Measurements from ENCODE around the gene ELOB. TPM values are rescaled to one million over a fixed set of nuclear protein-coding genes. Genes with fewer than 3 reads are reported as not detected.

The ELOB gene
- total RNA-seq, 1 donor from 2014 or later: 117 TPM

DNA sequence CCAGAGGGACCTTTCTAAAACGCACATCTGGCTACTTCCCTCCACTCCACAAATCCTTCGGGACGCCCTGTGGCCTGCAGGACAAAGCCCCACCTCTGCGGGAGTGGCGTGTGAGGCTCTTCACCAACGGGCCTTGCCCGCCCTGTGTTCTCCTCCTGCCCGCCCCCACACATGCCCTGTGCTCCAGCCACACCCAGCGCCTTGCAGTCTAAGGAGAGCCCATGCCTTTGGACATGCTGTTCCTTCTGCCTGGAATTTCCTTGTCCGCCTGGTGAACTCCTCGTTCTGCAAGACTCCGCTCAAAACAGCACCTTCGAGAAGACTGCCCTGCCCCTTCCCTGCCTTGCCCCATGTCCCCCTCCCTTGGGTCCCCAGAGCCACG lies 7.4 kb downstream of the ELOB start:
- ATAC-seq (peak; percentile 8), DNase-seq (ENCODE audit: low spot score) (no peak)

DNA sequence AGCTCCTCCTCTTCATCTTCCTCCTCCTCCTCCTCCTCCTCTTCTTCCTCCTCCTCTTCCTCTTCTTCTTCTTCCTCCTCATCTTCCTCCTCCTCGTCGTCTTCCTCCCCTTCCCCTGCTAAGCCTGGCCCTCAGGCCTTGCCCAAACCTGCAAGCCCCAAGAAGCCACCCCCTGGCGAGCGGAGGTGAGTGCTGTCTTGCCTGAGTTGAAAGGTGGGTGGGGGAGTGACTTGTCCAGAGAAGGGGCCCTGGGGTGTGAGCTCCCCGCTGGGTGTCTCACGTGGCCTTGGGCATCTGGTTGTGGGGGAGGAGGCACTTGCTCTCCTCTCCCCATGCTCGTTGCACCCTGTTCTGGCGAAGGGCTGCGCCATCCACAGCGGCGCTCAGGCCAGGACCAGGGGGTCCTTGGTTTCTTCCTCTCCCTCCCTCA lies 8.0 kb downstream of the ELOB start:
- no peak for DNase-seq (ENCODE audit: low spot score)
- no peak for ATAC-seq

- ATAC-seq (no peak), DNase-seq (ENCODE audit: low spot score) (no peak)
These were observed 8.5 kb downstream of the ELOB start for GRCh38 chr16:2768403-2769089.

DNA sequence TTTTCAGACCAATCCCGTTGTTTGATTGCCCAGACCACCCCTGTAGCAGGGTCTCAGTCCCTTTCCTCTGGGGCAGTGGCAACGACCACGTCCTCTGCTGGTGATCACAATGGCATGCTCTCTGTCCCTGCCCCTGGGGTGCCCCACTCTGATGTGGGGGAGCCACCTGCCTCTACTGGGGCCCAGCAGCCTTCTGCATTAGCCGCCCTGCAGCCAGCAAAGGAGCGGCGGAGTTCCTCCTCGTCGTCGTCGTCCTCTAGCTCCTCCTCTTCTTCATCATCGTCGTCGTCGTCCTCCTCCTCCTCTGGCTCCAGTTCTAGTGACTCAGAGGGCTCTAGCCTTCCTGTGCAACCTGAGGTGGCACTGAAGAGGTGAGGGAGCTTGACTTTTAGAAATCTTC lies 9.2 kb downstream of the ELOB start:
- DNase-seq (ENCODE audit: low spot score) (no peak), ATAC-seq (no peak)

GRCh38 chr16:2767140-2767731 lies 9.8 kb downstream of the ELOB start:
- DNase-seq (ENCODE audit: low spot score): no peak
- ATAC-seq: no peak

DNA sequence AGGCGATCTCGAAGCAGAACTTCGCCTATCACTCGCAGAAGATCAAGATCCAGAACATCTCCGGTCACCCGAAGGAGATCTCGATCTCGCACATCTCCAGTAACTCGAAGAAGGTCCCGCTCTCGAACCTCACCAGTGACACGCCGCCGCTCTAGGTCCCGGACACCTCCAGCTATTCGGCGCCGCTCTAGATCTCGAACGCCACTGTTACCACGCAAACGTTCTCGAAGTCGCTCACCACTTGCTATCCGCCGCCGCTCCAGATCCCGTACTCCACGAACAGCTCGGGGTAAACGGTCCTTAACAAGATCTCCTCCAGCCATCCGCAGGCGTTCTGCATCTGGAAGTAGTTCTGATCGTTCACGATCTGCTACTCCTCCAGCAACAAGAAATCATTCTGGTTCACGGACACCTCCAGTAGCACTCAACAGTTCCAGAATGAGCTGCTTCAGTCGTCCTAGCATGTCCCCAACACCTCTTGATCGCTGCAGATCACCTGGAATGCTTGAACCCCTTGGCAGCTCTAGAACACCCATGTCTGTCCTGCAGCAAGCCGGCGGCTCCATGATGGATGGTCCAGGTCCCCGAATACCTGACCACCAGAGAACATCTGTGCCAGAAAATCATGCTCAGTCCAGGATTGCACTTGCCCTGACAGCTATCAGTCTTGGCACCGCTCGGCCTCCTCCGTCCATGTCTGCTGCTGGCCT lies 10.5 kb downstream of the ELOB start:
- ATAC-seq: no peak
- DNase-seq (ENCODE audit: low spot score): no peak

GRCh38 chr16:2765462-2766404 lies 11.3 kb downstream of the ELOB start:
- ATAC-seq: no peak

DNA sequence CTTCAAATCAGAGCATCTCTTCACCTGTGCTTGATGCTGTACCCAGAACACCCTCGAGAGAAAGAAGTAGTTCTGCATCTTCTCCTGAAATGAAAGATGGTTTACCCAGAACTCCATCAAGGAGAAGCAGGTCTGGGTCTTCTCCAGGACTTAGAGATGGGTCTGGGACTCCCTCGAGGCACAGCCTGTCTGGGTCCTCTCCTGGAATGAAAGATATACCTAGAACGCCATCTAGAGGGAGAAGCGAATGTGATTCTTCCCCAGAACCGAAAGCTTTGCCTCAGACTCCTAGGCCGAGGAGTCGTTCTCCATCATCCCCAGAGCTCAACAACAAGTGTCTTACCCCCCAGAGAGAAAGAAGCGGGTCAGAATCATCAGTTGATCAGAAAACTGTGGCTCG lies 12.4 kb downstream of the ELOB start:
- DNase-seq (ENCODE audit: low spot score) (no peak), ATAC-seq (no peak)

More at GRCh38 chr16:2765462-2766404, 11.3 kb downstream of the ELOB start:
- DNase-seq (ENCODE audit: low spot score): no peak

GRCh38 chr16:2763173-2763572 lies 13.9 kb downstream of the ELOB start:
- DNase-seq (ENCODE audit: low spot score): no peak
- ATAC-seq: peak; percentile 69

GRCh38 chr16:2762711-2763110 lies 14.4 kb downstream of the ELOB start:
- DNase-seq (ENCODE audit: low spot score): no peak
- peak; percentile 4 for ATAC-seq

DNA sequence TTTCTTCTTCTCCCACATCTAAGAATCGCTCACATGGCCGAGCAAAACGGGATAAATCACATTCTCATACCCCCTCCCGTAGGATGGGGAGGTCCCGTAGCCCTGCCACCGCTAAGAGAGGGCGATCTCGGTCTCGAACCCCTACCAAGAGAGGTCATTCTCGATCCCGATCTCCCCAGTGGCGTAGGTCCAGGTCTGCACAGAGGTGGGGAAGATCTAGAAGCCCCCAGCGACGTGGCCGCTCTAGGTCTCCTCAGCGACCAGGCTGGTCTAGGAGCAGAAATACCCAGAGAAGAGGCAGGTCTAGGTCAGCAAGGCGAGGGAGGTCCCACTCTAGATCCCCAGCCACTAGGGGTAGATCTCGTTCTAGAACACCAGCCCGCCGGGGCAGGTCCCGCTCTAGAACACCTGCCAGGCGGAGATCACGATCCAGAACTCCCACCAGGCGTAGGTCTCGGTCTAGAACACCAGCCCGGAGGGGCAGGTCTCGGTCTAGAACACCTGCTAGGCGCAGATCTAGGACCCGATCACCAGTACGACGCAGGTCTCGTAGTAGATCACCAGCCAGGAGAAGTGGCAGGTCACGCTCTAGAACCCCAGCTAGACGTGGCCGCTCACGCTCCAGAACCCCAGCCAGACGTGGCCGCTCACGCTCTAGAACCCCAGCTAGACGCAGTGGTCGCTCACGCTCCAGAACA lies 15.0 kb downstream of the ELOB start:
- ATAC-seq: no peak
- DNase-seq (ENCODE audit: low spot score): no peak

GRCh38 chr16:2761472-2761871 lies 15.6 kb downstream of the ELOB start:
- no peak for DNase-seq (ENCODE audit: low spot score)
- no peak for ATAC-seq

GRCh38 chr16:2757344-2757743 lies 19.7 kb downstream of the ELOB start:
- no peak for DNase-seq (ENCODE audit: low spot score)

GRCh38 chr16:2756288-2757015 lies 20.6 kb downstream of the ELOB start:
- ATAC-seq (no peak), DNase-seq (ENCODE audit: low spot score) (no peak)

More at GRCh38 chr16:2757344-2757743, 19.7 kb downstream of the ELOB start:
- ATAC-seq: no peak

DNA sequence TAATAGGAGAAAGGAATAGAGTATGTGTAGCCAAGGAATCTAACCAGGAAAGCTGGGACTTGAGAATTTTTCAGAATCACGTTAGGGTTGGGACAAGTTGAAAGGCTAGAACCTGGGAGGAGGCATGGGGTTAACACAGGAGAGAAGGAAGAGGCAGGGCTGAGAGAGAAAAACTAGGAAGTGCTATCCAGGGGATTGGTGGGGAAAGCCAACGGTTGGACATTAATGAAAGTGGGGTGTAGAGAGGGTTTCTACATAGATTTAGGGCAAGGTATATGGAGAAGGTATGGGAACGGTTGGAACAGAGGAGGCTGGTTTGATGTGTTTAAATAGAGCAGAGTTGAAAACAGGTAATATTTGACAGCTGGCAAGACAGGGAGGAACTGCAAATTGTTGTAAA lies 21.9 kb downstream of the ELOB start:
- DNase-seq (ENCODE audit: low spot score) (no peak), ATAC-seq (no peak)

- no peak for ATAC-seq
- no peak for DNase-seq (ENCODE audit: low spot score)
These were observed 23.4 kb downstream of the ELOB start for GRCh38 chr16:2753733-2754020.

DNA sequence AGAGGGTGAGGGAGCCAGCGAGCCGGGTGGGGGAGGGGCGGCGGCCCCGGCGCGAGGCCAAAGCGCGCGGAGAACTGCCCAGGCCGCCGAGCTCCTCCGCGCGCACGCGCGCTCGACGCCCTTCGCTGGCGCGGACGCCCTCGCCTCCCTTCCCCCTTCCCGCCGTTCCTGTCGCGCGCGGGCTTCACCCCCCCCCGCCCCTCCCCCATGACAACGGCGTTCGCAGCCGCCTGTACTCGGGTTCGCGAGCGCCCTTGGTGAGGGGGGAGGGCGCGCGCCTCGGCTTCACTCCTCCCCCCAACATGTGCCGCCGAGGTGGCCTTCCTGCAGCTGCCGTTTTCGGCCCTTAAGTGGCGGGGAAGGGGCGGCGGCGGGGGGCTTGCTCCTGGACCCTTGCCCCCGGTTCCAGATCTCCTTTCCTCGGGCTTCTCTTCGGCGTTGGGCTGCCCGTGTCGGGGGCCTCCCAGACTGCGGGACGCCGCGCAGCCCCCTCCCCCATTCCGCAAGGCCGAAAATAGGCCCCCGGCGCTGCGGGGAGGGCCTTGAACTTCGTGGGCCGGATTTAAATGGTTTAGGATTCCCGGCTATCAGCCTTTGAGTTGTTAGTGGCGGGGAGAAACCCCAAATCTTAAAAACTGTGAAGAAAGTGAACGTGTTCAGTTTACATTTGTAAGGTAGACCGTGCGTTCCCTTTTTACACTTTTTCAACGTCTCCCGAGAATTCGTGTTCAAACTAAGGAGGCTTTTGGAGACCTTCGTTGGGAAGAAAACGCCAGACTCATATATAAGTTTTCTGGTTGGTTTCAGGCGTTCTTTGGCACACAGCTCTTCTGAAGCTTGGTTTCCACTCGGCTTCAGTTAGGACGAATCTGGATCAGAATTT lies 24.0 kb downstream of the ELOB start:
- peak; percentile 92 for DNase-seq (ENCODE audit: low spot score)
- peak; percentile 84 for ATAC-seq

GRCh38 chr16:2752035-2752849 lies 24.8 kb downstream of the ELOB start, which contains the start of gene SRRM2:
SRRM2 (plus strand) TSS chr16:2752638; CDS start chr16:2756365, 3,727 bp downstream.
- ATAC-seq: peak; percentile 88

More at GRCh38 chr16:2752035-2752849, 24.8 kb downstream of the ELOB start, which contains the start of gene SRRM2:
- DNase-seq (ENCODE audit: low spot score): peak; percentile 96
